Measurements from ENCODE around the gene GALNT8. TPM values are rescaled to one million over a fixed set of nuclear protein-coding genes. Genes with fewer than 3 reads are reported as not detected.
A peak's percentile ranks its signal among the peaks of the same experiment; 100 is the strongest.

The GALNT8 gene
- total and polyA plus RNA-seq, 2 of the 8 experiments (the other 6 are each of a cell fraction or from before 2014, with no cell fraction given): 4.7 to 8.3 TPM

- DNase-seq (ENCODE audit: low read depth in 1 of 2, low spot score in 2 of 2): no peak
- H2AK5ac ChIP-seq (ENCODE audit: low read depth, low read length): peak overlapping the region; percentile 0; the same call in 1 of the 2 replicates
- no peak overlapping the region for H3K9ac ChIP-seq (replicated peaks in 1 of 4; ENCODE audit: extremely low read depth in 1 of 4, low read depth in 3 of 4, low read length in 3 of 4)
- H3K27ac ChIP-seq (ENCODE audit: low read depth, low read length): no peak overlapping the region
- no peak overlapping the region for H2BK120ac ChIP-seq (replicated peaks; ENCODE audit: low read depth, low read length)
- no peak overlapping the region for H3K4me3 ChIP-seq (ENCODE audit: extremely low read depth in 1 of 4, insufficient read depth in 2 of 4, low read depth in 3 of 4, low read length in 4 of 4)
- no peak overlapping the region for H3K56ac ChIP-seq (replicated peaks; ENCODE audit: insufficient read length, low read depth, low read length)
- no peak overlapping the region for H3K4me2 ChIP-seq (ENCODE audit: insufficient read depth in 1 of 2, low read depth in 2 of 2, low read length in 2 of 2)
- no peaks in the 10 kb centered on the region for H3K79me2 ChIP-seq (ENCODE audit: control insufficient read depth in 1 of 2, insufficient read depth in 2 of 2, low read length in 2 of 2)
- H3K4ac ChIP-seq (replicated peaks; ENCODE audit: insufficient read length, low read depth, low read length): no peak overlapping the region
- no peak overlapping the region for H2BK12ac ChIP-seq (ENCODE audit: low read depth, low read length)
- no peaks in the 10 kb centered on the region for H3K9me3 ChIP-seq (ENCODE audit: insufficient read depth in 2 of 2, low read depth in 1 of 2, low read length in 1 of 2)
- no peak overlapping the region for H2BK20ac ChIP-seq (ENCODE audit: low read length)
- ChIA-PET CTCF (ENCODE audit: partially characterized antibody) (interaction anchor here (0.7 kb wide), 1 partner anchor 110 kb away, joined by 4 read pairs; no protein-coding TSS in a partner anchor), POLR2A (ENCODE audit: partially characterized antibody) (no interaction called here)
- H4K91ac ChIP-seq (replicated peaks; ENCODE audit: insufficient read length, low read length): no peak overlapping the region
- H3K14ac ChIP-seq (ENCODE audit: insufficient read length): no peak overlapping the region
- H3K79me1 ChIP-seq (ENCODE audit: low read depth, low read length): no peaks in the 10 kb centered on the region
- no peak overlapping the region for H2BK15ac ChIP-seq (ENCODE audit: low read length)
- H3K36me3 ChIP-seq (ENCODE audit: control insufficient read depth in 2 of 4, insufficient read depth in 4 of 4, low read length in 3 of 4): no peaks in the 10 kb centered on the region
- H3K23ac ChIP-seq (ENCODE audit: insufficient read length): no peak overlapping the region
- peaks cover 0 to 10% of the 10 kb centered on the region in 2 experiments for H4K20me1 ChIP-seq (replicated peaks in 1 of 2; ENCODE audit: control insufficient read depth in 1 of 2, insufficient read depth in 2 of 2, low read length in 2 of 2)
- H2AFZ ChIP-seq (ENCODE audit: low read length): no peak overlapping the region
- H3K23me2 ChIP-seq (ENCODE audit: low read depth, low read length): no peaks in the 10 kb centered on the region; the same call in 1 of the 2 replicates
- 95% methylated on average over 8 of the region's 8 CpGs; no CpG with 5 or more reads in 1 of the 2 experiments for WGBS, 2 experiments (ENCODE audit: extremely low coverage in 1 of 2, insufficient coverage in 1 of 2, insufficient read length in 1 of 2, insufficient replicate concordance in 2 of 2, low coverage in 1 of 2, low lambda C conversion rate in 2 of 2, missing lambda C conversion rate in 1 of 2)
- peaks cover 0 to 8% (median 4%) of the 10 kb centered on the region in 4 experiments; a peak in 3 of 7 replicates for H3K27me3 ChIP-seq (replicated peaks in 1 of 4; ENCODE audit: control insufficient read depth in 3 of 4, extremely low read depth in 1 of 4, insufficient read depth in 3 of 4, low read length in 3 of 4)
- no peak overlapping the region for H3K18ac ChIP-seq (ENCODE audit: extremely low read depth, low read length)
- FAIRE-seq: no peak
- H4K8ac ChIP-seq (ENCODE audit: extremely low read depth, insufficient read depth, low read length): no peak overlapping the region
- peaks cover 0 to 2% (median 0%) of the 10 kb centered on the region in 4 experiments; a peak in 1 of 7 replicates for H3K4me1 ChIP-seq (replicated peaks in 1 of 4; ENCODE audit: control insufficient read depth in 3 of 4, insufficient read depth in 4 of 4, low read length in 3 of 4)
- H2BK5ac ChIP-seq (ENCODE audit: low read depth, low read length): no peak overlapping the region
- no peak overlapping the region for H4K5ac ChIP-seq (ENCODE audit: insufficient read length, low read depth, low read length)
- TF ChIP-seq POU5F1 (IDR thresholded peaks at IDR 0.05; ENCODE audit: low read depth, low read length) (no peak), SAP30 (IDR thresholded peaks at IDR 0.05; ENCODE audit: insufficient read depth, insufficient replicate concordance, low read length) (no peak), BRCA1 (IDR thresholded peaks at IDR 0.05; ENCODE audit: low read depth, low read length) (no peak), MAX (IDR thresholded peaks at IDR 0.05) (no peak), SP1 (IDR thresholded peaks at IDR 0.05; ENCODE audit: low read depth, low read length) (no peak), KDM4A (IDR thresholded peaks at IDR 0.05; ENCODE audit: low read depth, low read length, severe bottlenecking) (no peak), RFX5 (IDR thresholded peaks at IDR 0.05; ENCODE audit: borderline replicate concordance, low read depth, low read length) (no peak), NRF1 (IDR thresholded peaks at IDR 0.05; ENCODE audit: low read depth, low read length) (no peak), SIX5 (IDR thresholded peaks at IDR 0.05; ENCODE audit: low read depth, low read length) (no peak), CTCF (IDR thresholded peaks at IDR 0.05; ENCODE audit: control extremely low read depth in 1 of 3, insufficient read depth in 1 of 3, low read depth in 1 of 3, low read length in 3 of 3) (no peak)
Observed at GRCh38 chr12:4816744-4817525, 96.7 kb downstream of the GALNT8 start.

Measured in H1 (cell line).